Liver (tissue), 3 donors: ENCODE data around the gene SLIT1.

Experiments used
- ATF3 ChIP-seq: IDR thresholded peaks from 2 replicates; pipeline ENCODE4 v1.6.1; 2016; ENCODE audit warnings: antibody characterized with exemption
- CTCF ChIP-seq: fragments of 150-350 bp; IDR thresholded peaks from 2 replicates; pipeline ENCODE4 v1.5.1; 2017; ENCODE audit warnings: improper control_type of control experiment, low read depth, low read length; ENCODE audit not compliant: missing input control
- EGR1 ChIP-seq, 2 donors: IDR thresholded peaks; 2 replicates each; pipeline ENCODE4 v1.6.1; 2016 to 2018; ENCODE audit warnings: antibody characterized with exemption in 2 of 2, low read depth in 2 of 2
- GABPA ChIP-seq, 2 donors: IDR thresholded peaks in 1 of 2; conservative IDR thresholded peaks in 1 of 2; 2 replicates each; pipeline ENCODE4 v1.6.1; 2016; ENCODE audit warnings: antibody characterized with exemption in 2 of 2, mild to moderate bottlenecking in 1 of 2, moderate library complexity in 1 of 2
- JUND ChIP-seq, 2 donors: IDR thresholded peaks; 2 replicates each; pipeline ENCODE4 v1.6.1; 2016; ENCODE audit warnings: antibody characterized with exemption in 2 of 2
- MAX ChIP-seq: IDR thresholded peaks from 2 replicates; pipeline ENCODE4 v1.6.1; 2016; ENCODE audit warnings: antibody characterized with exemption
- RAD21 ChIP-seq, 2 donors: IDR thresholded peaks; 2 replicates each; pipeline ENCODE4 v1.6.1; 2016; ENCODE audit warnings: antibody characterized with exemption in 2 of 2, mild to moderate bottlenecking in 2 of 2
- REST ChIP-seq: IDR thresholded peaks from 2 replicates; pipeline ENCODE4 v1.6.1; 2016; ENCODE audit warnings: antibody characterized with exemption, mild to moderate bottlenecking
- RXRA ChIP-seq, 2 donors: IDR thresholded peaks; 2 replicates each; pipeline ENCODE4 v1.6.1; 2017 to 2018; ENCODE audit warnings: antibody characterized with exemption in 2 of 2, mild to moderate bottlenecking in 1 of 2
- TAF1 ChIP-seq: conservative IDR thresholded peaks from 2 replicates; pipeline ENCODE4 v1.6.1; 2016; ENCODE audit warnings: antibody characterized with exemption, mild to moderate bottlenecking
- ZBTB33 ChIP-seq: IDR thresholded peaks from 2 replicates; pipeline ENCODE4 v1.6.1; 2016; ENCODE audit warnings: antibody characterized with exemption
- donor health status: healthy.
- donor health status: healthy.

- TF ChIP-seq CTCF (no peak), REST (no peak), TAF1 (no peak), ATF3 (no peak), MAX (no peak), GABPA (IDR thresholded peaks at IDR 0.05 in 1 of 2, conservative IDR thresholded peaks at IDR 0.05 in 1 of 2) (no peak), JUND (IDR thresholded peaks at IDR 0.05) (no peak), RAD21 (IDR thresholded peaks at IDR 0.05) (no peak), EGR1 (IDR thresholded peaks at IDR 0.05; ENCODE audit: low read depth in 2 of 2) (no peak), ZBTB33 (no peak), RXRA (IDR thresholded peaks at IDR 0.05) (no peak)
These were observed 114.3 kb downstream of the SLIT1 start for GRCh38 chr10:97071496-97071895.
